HG03558 (cell line): Measurements from ENCODE around the gene KDELR3.

ENCODE experiments used
- ATAC-seq: cut with Tn5 transposase; IDR thresholded peaks from one replicate; pipeline ENCODE4 v1.9.1; 2021; ENCODE audit warnings: moderate number of reproducible peaks; ENCODE audit not compliant: unreplicated experiment; ENCODE audit errors: extremely low read depth

The KDELR3 gene

GRCh38 chr22:38505541-38506117, 37.7 kb downstream of the KDELR3 start:
- peak; percentile 3 for ATAC-seq

- peak; percentile 46 for ATAC-seq
Measured at GRCh38 chr22:38506118-38506962, 38.4 kb downstream of the KDELR3 start, which contains the start of gene DDX17. DDX17 (minus strand) TSS chr22:38506311.

- no peak for ATAC-seq
Measured at GRCh38 chr22:38510416-38510970, 42.6 kb downstream of the KDELR3 start.

GRCh38 chr22:38513063-38513462, 45.2 kb downstream of the KDELR3 start:
- no peak for ATAC-seq

GRCh38 chr22:38518620-38519019, 50.7 kb downstream of the KDELR3 start:
- no peak for ATAC-seq

- ATAC-seq = no peak
Measured at GRCh38 chr22:38519453-38520250, 51.8 kb downstream of the KDELR3 start.

- no peak for ATAC-seq
Measured at GRCh38 chr22:38523029-38523428, 55.1 kb downstream of the KDELR3 start.

- ATAC-seq = no peak
Measured at GRCh38 chr22:38523479-38523878, 55.6 kb downstream of the KDELR3 start.

- no peak for ATAC-seq
Measured at GRCh38 chr22:38524429-38524828, 56.5 kb downstream of the KDELR3 start.

GRCh38 chr22:38531251-38531938, 63.5 kb downstream of the KDELR3 start:
- no peak for ATAC-seq
